Measurements from ENCODE around the gene NDUFAF8. TPM values are rescaled to one million over a fixed set of nuclear protein-coding genes. Genes with fewer than 3 reads are reported as not detected.

Gene NDUFAF8
- 9.3 TPM for total RNA-seq

- Histone ChIP-seq H3K9me3 (ENCODE audit: low read depth, low read length) (no peaks in the 10 kb centered on the region), H3K27me3 (ENCODE audit: insufficient read depth, low read length) (no peaks in the 10 kb centered on the region), H3K4me3 (ENCODE audit: low read length) (peak within 1 kb of the TSS; percentile 85), H3K4me1 (ENCODE audit: insufficient read depth, low read length) (peaks cover 36% of the 10 kb centered on the region)
These were observed at the start of gene NDUFAF8, which contains the start of gene TEPSIN for GRCh38 chr17:81238815-81239713. Gene NDUFAF8, plus strand, starts transcription at chr17:81239318. Its CDS starts 46 bp downstream, at chr17:81239364. Gene TEPSIN, minus strand, starts transcription at chr17:81239055. Its CDS starts 22 bp downstream, at chr17:81239033.

- H3K4me3 ChIP-seq (ENCODE audit: low read length): no peak overlapping the region
These were observed 49.2 kb upstream of the NDUFAF8 start for GRCh38 chr17:81189670-81190530.

GRCh38 chr17:81190591-81190990 lies 48.5 kb upstream of the NDUFAF8 start:
- Histone ChIP-seq H3K4me3 (ENCODE audit: low read length) (no peak overlapping the region), H3K27me3 (ENCODE audit: insufficient read depth, low read length) (no peaks in the 10 kb centered on the region), H3K9me3 (ENCODE audit: low read depth, low read length) (no peaks in the 10 kb centered on the region), H3K4me1 (ENCODE audit: insufficient read depth, low read length) (no peaks in the 10 kb centered on the region)

More at GRCh38 chr17:81189670-81190530, 49.2 kb upstream of the NDUFAF8 start:
- Histone ChIP-seq H3K9me3 (ENCODE audit: low read depth, low read length) (no peaks in the 10 kb centered on the region), H3K27me3 (ENCODE audit: insufficient read depth, low read length) (no peaks in the 10 kb centered on the region), H3K4me1 (ENCODE audit: insufficient read depth, low read length) (no peaks in the 10 kb centered on the region)

- Histone ChIP-seq H3K9me3 (ENCODE audit: low read depth, low read length) (no peaks in the 10 kb centered on the region), H3K4me1 (ENCODE audit: insufficient read depth, low read length) (no peaks in the 10 kb centered on the region), H3K4me3 (ENCODE audit: low read length) (no peak overlapping the region), H3K27me3 (ENCODE audit: insufficient read depth, low read length) (no peaks in the 10 kb centered on the region)
These were observed 48.0 kb upstream of the NDUFAF8 start for GRCh38 chr17:81191116-81191515.

- no peaks in the 10 kb centered on the region for H3K4me1 ChIP-seq (ENCODE audit: insufficient read depth, low read length)
- H3K9me3 ChIP-seq (ENCODE audit: low read depth, low read length): no peaks in the 10 kb centered on the region
- H3K27me3 ChIP-seq (ENCODE audit: insufficient read depth, low read length): no peaks in the 10 kb centered on the region
- H3K4me3 ChIP-seq (ENCODE audit: low read length): no peak overlapping the region
These were observed 47.5 kb upstream of the NDUFAF8 start for GRCh38 chr17:81191646-81192045.

- Histone ChIP-seq H3K4me3 (ENCODE audit: low read length) (no peak overlapping the region), H3K9me3 (ENCODE audit: low read depth, low read length) (no peaks in the 10 kb centered on the region)
These were observed 46.6 kb upstream of the NDUFAF8 start for GRCh38 chr17:81192386-81193050.

GRCh38 chr17:81193051-81193410 lies 46.1 kb upstream of the NDUFAF8 start:
- Histone ChIP-seq H3K4me1 (ENCODE audit: insufficient read depth, low read length) (no peaks in the 10 kb centered on the region), H3K9me3 (ENCODE audit: low read depth, low read length) (no peaks in the 10 kb centered on the region), H3K27me3 (ENCODE audit: insufficient read depth, low read length) (no peaks in the 10 kb centered on the region), H3K4me3 (ENCODE audit: low read length) (no peak overlapping the region)

More at GRCh38 chr17:81192386-81193050, 46.6 kb upstream of the NDUFAF8 start:
- Histone ChIP-seq H3K4me1 (ENCODE audit: insufficient read depth, low read length) (no peaks in the 10 kb centered on the region), H3K27me3 (ENCODE audit: insufficient read depth, low read length) (no peaks in the 10 kb centered on the region)

- H3K4me3 ChIP-seq (ENCODE audit: low read length): no peak overlapping the region
- no peaks in the 10 kb centered on the region for H3K4me1 ChIP-seq (ENCODE audit: insufficient read depth, low read length)
- H3K9me3 ChIP-seq (ENCODE audit: low read depth, low read length): no peaks in the 10 kb centered on the region
- H3K27me3 ChIP-seq (ENCODE audit: insufficient read depth, low read length): no peaks in the 10 kb centered on the region
These were observed 45.5 kb upstream of the NDUFAF8 start for GRCh38 chr17:81193470-81194224.

- H3K27me3 ChIP-seq (ENCODE audit: insufficient read depth, low read length): no peaks in the 10 kb centered on the region
- H3K4me3 ChIP-seq (ENCODE audit: low read length): no peak overlapping the region
- H3K4me1 ChIP-seq (ENCODE audit: insufficient read depth, low read length): no peaks in the 10 kb centered on the region
These were observed 44.8 kb upstream of the NDUFAF8 start for GRCh38 chr17:81194225-81194760.

GRCh38 chr17:81194941-81195901 lies 43.9 kb upstream of the NDUFAF8 start:
- Histone ChIP-seq H3K4me1 (ENCODE audit: insufficient read depth, low read length) (no peaks in the 10 kb centered on the region), H3K4me3 (ENCODE audit: low read length) (no peak overlapping the region), H3K27me3 (ENCODE audit: insufficient read depth, low read length) (no peaks in the 10 kb centered on the region), H3K9me3 (ENCODE audit: low read depth, low read length) (no peaks in the 10 kb centered on the region)

More at GRCh38 chr17:81194225-81194760, 44.8 kb upstream of the NDUFAF8 start:
- no peaks in the 10 kb centered on the region for H3K9me3 ChIP-seq (ENCODE audit: low read depth, low read length)

- Histone ChIP-seq H3K27me3 (ENCODE audit: insufficient read depth, low read length) (no peaks in the 10 kb centered on the region), H3K4me3 (ENCODE audit: low read length) (no peak overlapping the region), H3K9me3 (ENCODE audit: low read depth, low read length) (no peaks in the 10 kb centered on the region), H3K4me1 (ENCODE audit: insufficient read depth, low read length) (no peaks in the 10 kb centered on the region)
These were observed 43.1 kb upstream of the NDUFAF8 start for GRCh38 chr17:81195941-81196495.

GRCh38 chr17:81196505-81197408 lies 42.4 kb upstream of the NDUFAF8 start:
- Histone ChIP-seq H3K9me3 (ENCODE audit: low read depth, low read length) (no peaks in the 10 kb centered on the region), H3K4me3 (ENCODE audit: low read length) (no peak overlapping the region), H3K4me1 (ENCODE audit: insufficient read depth, low read length) (no peaks in the 10 kb centered on the region), H3K27me3 (ENCODE audit: insufficient read depth, low read length) (no peaks in the 10 kb centered on the region)
